22Rv1 (cell line): ENCODE results near the gene QSOX1.

Experiments used
- CTCF ChIP-seq: fragments of 450-650 bp; IDR thresholded peaks from 2 replicates; pipeline ENCODE4 v1.5.1; 2017; ENCODE audit warnings: mild to moderate bottlenecking
- ZFX ChIP-seq: fragments of 450-650 bp; IDR thresholded peaks from 2 replicates; pipeline ENCODE4 v1.6.1; 2017; ENCODE audit warnings: antibody characterized with exemption, borderline replicate concordance

GRCh38 chr1:180232521-180233043, 77.9 kb downstream of the QSOX1 start:
- TF ChIP-seq CTCF (no peak), ZFX (no peak)
